Measurements from ENCODE around the gene XPA. TPM values are rescaled to one million over a fixed set of nuclear protein-coding genes. Genes with fewer than 3 reads are reported as not detected.
A peak's percentile ranks its signal among the peaks of the same experiment; 100 is the strongest.

Gene XPA
- total and polyA plus RNA-seq, 2 of the 8 experiments (the other 6 are each of a cell fraction or from before 2014, with no cell fraction given): 0.24 to 2.6 TPM

- TF ChIP-seq SIRT6 (IDR thresholded peaks at IDR 0.05; ENCODE audit: low read length): no peak
- no peak for TF ChIP-seq CEBPB (IDR thresholded peaks at IDR 0.05; ENCODE audit: low read depth, low read length)
- peak; percentile 64 to 72 for TF ChIP-seq POLR2A (IDR thresholded peaks at IDR 0.05; ENCODE audit: control extremely low read depth in 1 of 2, low read depth in 2 of 2, low read length in 2 of 2)
- no peak; the same call in 1 of the 2 replicates for TF ChIP-seq CHD2 (IDR thresholded peaks at IDR 0.05; ENCODE audit: low read length)
- peak; percentile 39 for TF ChIP-seq NANOG (IDR thresholded peaks at IDR 0.05; ENCODE audit: insufficient read depth, low read depth, low read length, poor library complexity, severe bottlenecking)
- peak; percentile 67 for TF ChIP-seq KDM4A (IDR thresholded peaks at IDR 0.05; ENCODE audit: low read depth, low read length, severe bottlenecking)
- 0 out of 2 replicates have a peak, but pooled peaks have one; percentile 8 for TF ChIP-seq RFX5 (IDR thresholded peaks at IDR 0.05; ENCODE audit: borderline replicate concordance, low read depth, low read length)
- peak; percentile 60; the same call in 1 of the 2 replicates for TF ChIP-seq TEAD4 (IDR thresholded peaks at IDR 0.05; ENCODE audit: low read depth, low read length)
- TF ChIP-seq POLR2AphosphoS5 (IDR thresholded peaks at IDR 0.05; ENCODE audit: low read depth, low read length): peak; percentile 90
- TF ChIP-seq SP4 (IDR thresholded peaks at IDR 0.05; ENCODE audit: low read length): peak; percentile 63; the same call in 1 of the 2 replicates
- no peak for TF ChIP-seq BCL11A (IDR thresholded peaks at IDR 0.05; ENCODE audit: low read depth in 2 of 2, low read length in 2 of 2)
- no peak for TF ChIP-seq ZNF274 (IDR thresholded peaks at IDR 0.05; ENCODE audit: borderline replicate concordance, extremely low read depth, low read length)
- TF ChIP-seq SP1 (IDR thresholded peaks at IDR 0.05; ENCODE audit: low read depth, low read length): no peak
- no peak for TF ChIP-seq CBX5 (IDR thresholded peaks at IDR 0.05; ENCODE audit: low read depth, low read length)
- TF ChIP-seq RNF2 (IDR thresholded peaks at IDR 0.05; ENCODE audit: borderline replicate concordance, low read depth, low read length, missing control alignments, poor library complexity, severe bottlenecking): no peak
- TF ChIP-seq, protein P1, sequence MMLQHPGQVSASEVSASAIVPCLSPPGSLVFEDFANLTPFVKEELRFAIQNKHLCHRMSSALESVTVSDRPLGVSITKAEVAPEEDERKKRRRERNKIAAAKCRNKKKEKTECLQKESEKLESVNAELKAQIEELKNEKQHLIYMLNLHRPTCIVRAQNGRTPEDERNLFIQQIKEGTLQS (IDR thresholded peaks at IDR 0.05; ENCODE audit: insufficient read depth, low read depth, low read length): no peak
- TF ChIP-seq KDM5A (IDR thresholded peaks at IDR 0.05; ENCODE audit: low read length): no peak
- TF ChIP-seq MAFK (IDR thresholded peaks at IDR 0.05; ENCODE audit: low read depth, low read length): no peak
- TF ChIP-seq GABPA (IDR thresholded peaks at IDR 0.05; ENCODE audit: borderline replicate concordance, insufficient read depth, low read length): 0 out of 2 replicates have a peak, but pooled peaks have one; percentile 49
- TF ChIP-seq SP2 (IDR thresholded peaks at IDR 0.05; ENCODE audit: low read length): peak; percentile 74
- peak; percentile 68 for TF ChIP-seq USF2 (IDR thresholded peaks at IDR 0.05; ENCODE audit: low read length)
Observed at GRCh38 chr9:97632985-97633858, 63.9 kb downstream of the XPA start, which contains the start of the genes NCBP1 and TSTD2 (continued).
